ENCODE results near the gene CD53. TPM values are rescaled to one million over a fixed set of nuclear protein-coding genes. Genes with fewer than 3 reads are reported as not detected.
A peak's percentile ranks its signal among the peaks of the same experiment; 100 is the strongest.

Gene CD53
- total and polyA plus RNA-seq, 9 of the 15 experiments (the other 6 are each of a cell fraction or from before 2014, with no cell fraction given), result 63.5 to 220 (median 131) TPM

GRCh38 chr1:110857964-110858948 lies 14.7 kb upstream of the CD53 start (continued):
- TF ChIP-seq ZFPM2 (CRISPR knock-in tag; IDR thresholded peaks at IDR 0.05) (no peak), HMBOX1 (IDR thresholded peaks at IDR 0.05) (peak; percentile 52), CBFB (CRISPR knock-in tag; IDR thresholded peaks at IDR 0.05) (no peak), ZNF408 (CRISPR knock-in tag; IDR thresholded peaks at IDR 0.05; ENCODE audit: low read depth) (no peak), TAF9B (IDR thresholded peaks at IDR 0.05; ENCODE audit: partially characterized antibody) (no peak), HMG20A (CRISPR knock-in tag; conservative IDR thresholded peaks at IDR 0.05) (no peak), RFX7 (CRISPR knock-in tag; IDR thresholded peaks at IDR 0.05) (no peak), ELK1 (CRISPR knock-in tag; IDR thresholded peaks at IDR 0.05) (no peak), EWSR1 (IDR thresholded peaks at IDR 0.05; ENCODE audit: borderline replicate concordance, low read depth, partially characterized antibody) (no peak), ZNF75A (CRISPR knock-in tag; IDR thresholded peaks at IDR 0.05) (no peak), SUPT5H (IDR thresholded peaks at IDR 0.05) (no peak), OTX1 (CRISPR knock-in tag; IDR thresholded peaks at IDR 0.05) (no peak)

Measured in K562 (cell line).